Activated naive CD8-positive, alpha-beta T cell (primary cell): ENCODE results near the gene TXNRD2.

ENCODE experiments used
- H3K27ac Mint-ChIP-seq: one replicate; pipeline ENCODE4 v1.8.0; 2021; ENCODE audit warnings: mixed read lengths
- H3K27me3 Mint-ChIP-seq: one replicate; pipeline ENCODE4 v1.8.0; 2021; ENCODE audit warnings: mixed read lengths
- H3K36me3 Mint-ChIP-seq: one replicate; pipeline ENCODE4 v1.8.0; 2021; ENCODE audit warnings: mixed read lengths
- H3K4me1 Mint-ChIP-seq: one replicate; pipeline ENCODE4 v1.8.0; 2021; ENCODE audit warnings: low read depth, mixed read lengths
- H3K4me3 Mint-ChIP-seq: one replicate; pipeline ENCODE4 v1.8.0; 2021; ENCODE audit warnings: mild to moderate bottlenecking, mixed read lengths
- H3K9me3 Mint-ChIP-seq: one replicate; pipeline ENCODE4 v1.8.0; 2021; ENCODE audit warnings: low read depth, mixed read lengths

Gene TXNRD2

DNA sequence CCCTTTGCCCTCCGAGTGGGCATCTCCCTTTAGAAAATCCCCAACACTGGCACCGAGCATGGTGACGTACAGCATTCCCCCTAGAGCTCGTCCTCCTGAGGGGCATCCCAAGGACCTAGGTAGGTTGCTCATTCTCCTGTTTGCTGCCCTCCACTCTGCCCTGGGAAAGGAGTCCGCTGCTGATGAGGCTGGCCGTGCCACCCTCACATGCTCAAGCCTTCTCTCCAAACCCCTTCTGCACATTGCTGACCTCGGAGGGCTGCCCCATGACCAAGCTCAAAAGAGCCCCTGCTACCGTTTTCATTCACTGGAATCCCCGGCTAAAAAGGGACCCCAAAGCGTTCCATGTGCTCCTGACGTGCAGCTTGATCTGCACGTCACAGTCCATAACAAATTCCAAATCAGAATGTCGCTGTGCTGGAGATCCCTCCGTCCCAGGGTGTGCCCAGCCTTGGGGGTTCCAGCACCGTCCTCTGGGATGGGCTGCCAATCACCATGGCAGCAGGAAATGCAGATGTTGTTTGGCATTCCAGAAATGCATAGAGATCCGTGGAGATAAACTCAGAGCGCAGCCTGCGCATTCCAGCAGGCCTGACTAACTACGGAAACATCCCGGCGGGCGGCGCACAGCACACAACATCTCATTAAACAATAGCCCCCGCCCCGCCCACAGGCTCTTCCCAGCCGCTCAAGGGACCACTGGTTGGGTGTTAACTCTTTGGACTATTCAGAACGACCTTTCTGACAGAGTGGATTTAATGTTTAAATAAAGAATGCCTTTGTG is 60.6 kb downstream of the TXNRD2 start:
- H3K27ac Mint-ChIP-seq: no peak overlapping the region

DNA sequence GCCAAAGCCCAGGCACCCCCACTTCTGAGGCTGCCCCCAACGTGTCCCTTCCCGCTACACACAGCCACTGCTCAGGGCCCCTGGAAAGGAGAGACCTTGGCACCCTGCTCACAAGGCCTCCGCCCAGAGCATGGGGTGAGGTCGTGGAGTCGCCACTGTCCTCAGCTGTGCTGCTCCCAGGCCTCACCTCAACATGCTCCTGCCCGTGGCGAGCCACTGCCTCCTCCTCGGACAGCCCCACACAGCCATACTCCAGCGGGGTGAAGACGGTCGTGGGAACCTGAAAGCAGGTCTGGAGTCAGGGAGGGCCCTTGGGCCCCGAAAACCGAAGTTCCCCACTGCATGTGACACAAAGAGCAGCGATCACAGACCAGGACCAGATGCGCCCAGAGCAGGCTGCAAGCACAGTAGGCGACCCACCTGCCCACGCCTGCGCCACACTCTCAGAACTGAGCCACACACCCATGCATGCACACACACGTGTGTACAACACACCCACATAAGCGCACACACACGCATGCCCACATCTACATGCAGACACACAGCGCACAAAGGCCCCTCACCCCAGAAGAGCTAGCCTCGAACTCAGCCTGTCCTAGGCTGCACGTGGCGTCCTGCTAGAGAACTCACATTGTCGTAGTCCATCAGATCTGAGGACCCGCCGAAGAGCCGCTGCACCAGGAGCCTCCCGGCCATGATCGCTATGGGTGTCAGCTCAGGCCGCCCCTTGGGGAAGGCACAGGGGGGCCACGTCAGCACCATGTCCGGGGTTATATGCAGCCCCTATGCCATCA is 61.4 kb downstream of the TXNRD2 start:
- Mint-ChIP-seq H3K27me3 (no peaks in the 10 kb centered on the region), H3K36me3 (no peaks in the 10 kb centered on the region), H3K9me3 (no peaks in the 10 kb centered on the region), H3K27ac (no peak overlapping the region), H3K4me1 (peaks cover 5% of the 10 kb centered on the region), H3K4me3 (no peak overlapping the region)

More for the DNA sequence above, 60.6 kb downstream of the TXNRD2 start:
- Mint-ChIP-seq H3K4me3 (no peak overlapping the region), H3K4me1 (peaks cover 10% of the 10 kb centered on the region), H3K27me3 (no peaks in the 10 kb centered on the region), H3K36me3 (no peaks in the 10 kb centered on the region), H3K9me3 (no peaks in the 10 kb centered on the region)

DNA sequence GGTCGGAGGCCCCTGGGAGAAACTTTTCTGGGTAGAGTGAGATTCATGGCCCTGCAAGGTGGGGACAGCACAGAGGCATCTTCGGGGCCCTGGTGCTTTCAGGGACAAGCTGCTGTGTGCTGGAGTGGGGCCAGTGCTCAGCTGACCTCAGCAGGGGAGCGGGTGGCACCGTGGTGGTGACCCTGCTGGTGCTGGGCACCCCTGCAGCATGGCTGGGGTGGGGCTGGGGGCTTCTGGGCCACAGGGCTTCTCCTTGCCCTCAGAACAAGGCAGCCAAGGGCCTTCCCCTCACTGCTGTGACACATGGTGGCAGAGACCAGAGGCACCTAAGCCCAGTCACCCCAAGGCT is 62.0 kb downstream of the TXNRD2 start:
- Mint-ChIP-seq H3K9me3 (no peaks in the 10 kb centered on the region), H3K27ac (no peak overlapping the region), H3K4me3 (no peak overlapping the region), H3K27me3 (no peaks in the 10 kb centered on the region), H3K36me3 (no peaks in the 10 kb centered on the region), H3K4me1 (peaks cover 7% of the 10 kb centered on the region)

DNA sequence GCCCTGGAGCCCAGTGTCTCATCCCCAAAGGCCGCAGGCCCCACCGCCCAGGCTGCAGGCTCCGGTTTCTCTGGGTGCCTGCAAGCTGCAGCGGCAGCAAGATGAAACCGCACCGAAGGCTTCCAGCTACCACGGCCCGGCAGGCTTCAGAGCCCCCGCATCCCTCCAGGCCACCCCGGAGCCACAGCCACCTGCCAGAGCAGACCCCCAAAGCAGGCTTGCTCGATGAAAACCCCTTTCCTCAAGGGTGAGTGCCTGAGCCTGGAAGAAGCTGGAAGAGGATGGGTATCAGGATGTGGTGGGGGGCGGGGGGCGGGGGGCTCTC is 62.4 kb downstream of the TXNRD2 start:
- Mint-ChIP-seq H3K27me3 (no peaks in the 10 kb centered on the region), H3K27ac (no peak overlapping the region), H3K9me3 (no peaks in the 10 kb centered on the region), H3K4me1 (peaks cover 9% of the 10 kb centered on the region), H3K36me3 (no peaks in the 10 kb centered on the region), H3K4me3 (no peak overlapping the region)

GRCh38 chr22:19878461-19879245 is 63.0 kb downstream of the TXNRD2 start:
- no peaks in the 10 kb centered on the region for H3K27me3 Mint-ChIP-seq

DNA sequence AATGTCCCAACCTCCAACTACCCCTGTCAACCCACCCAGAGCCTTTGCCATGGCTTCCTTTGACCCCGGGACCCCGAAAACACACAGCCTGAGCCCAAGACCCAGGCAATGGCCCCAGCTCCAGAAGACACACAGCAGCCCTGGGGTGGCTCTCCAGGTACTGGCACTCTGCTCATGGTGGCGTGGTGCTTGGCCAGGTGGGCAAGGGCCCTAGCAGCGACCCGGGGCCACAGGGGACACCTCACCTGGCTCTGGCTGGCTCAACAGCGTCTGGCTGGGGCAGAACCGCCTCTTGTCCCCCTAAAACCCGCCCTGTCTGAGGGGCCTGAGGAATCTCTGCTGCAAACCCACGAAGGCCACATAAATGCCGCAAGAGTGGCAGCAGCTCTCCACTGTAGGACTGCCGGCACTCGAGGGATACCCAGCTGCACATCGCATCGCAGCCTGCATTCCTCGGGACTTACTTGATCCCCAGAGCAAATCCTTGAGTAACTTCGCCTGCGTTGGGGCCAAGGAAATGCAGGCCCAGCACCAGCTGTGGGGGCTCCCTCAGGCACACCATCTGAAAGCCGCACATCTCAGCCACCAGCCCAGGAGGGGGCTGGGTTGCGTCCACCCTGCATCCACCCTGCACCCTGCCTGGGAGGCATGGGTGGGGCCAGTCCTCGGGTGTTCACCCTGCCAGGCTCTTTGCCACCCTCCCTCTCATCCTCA is 63.8 kb downstream of the TXNRD2 start:
- peaks cover 12% of the 10 kb centered on the region for H3K4me1 Mint-ChIP-seq
- H3K9me3 Mint-ChIP-seq: no peaks in the 10 kb centered on the region
- H3K27ac Mint-ChIP-seq: no peak overlapping the region
- no peaks in the 10 kb centered on the region for H3K27me3 Mint-ChIP-seq
- no peak overlapping the region for H3K4me3 Mint-ChIP-seq
- no peaks in the 10 kb centered on the region for H3K36me3 Mint-ChIP-seq

More at GRCh38 chr22:19878461-19879245, 63.0 kb downstream of the TXNRD2 start:
- no peaks in the 10 kb centered on the region for H3K36me3 Mint-ChIP-seq
- H3K4me1 Mint-ChIP-seq: peaks cover 12% of the 10 kb centered on the region
- no peaks in the 10 kb centered on the region for H3K9me3 Mint-ChIP-seq
- H3K27ac Mint-ChIP-seq: no peak overlapping the region
- H3K4me3 Mint-ChIP-seq: no peak overlapping the region

- no peaks in the 10 kb centered on the region for H3K27me3 Mint-ChIP-seq
- no peak overlapping the region for H3K4me3 Mint-ChIP-seq
- H3K4me1 Mint-ChIP-seq: peaks cover 12% of the 10 kb centered on the region
- H3K9me3 Mint-ChIP-seq: no peaks in the 10 kb centered on the region
- H3K36me3 Mint-ChIP-seq: no peaks in the 10 kb centered on the region
- H3K27ac Mint-ChIP-seq: no peak overlapping the region
Observed at GRCh38 chr22:19876941-19877625, 64.5 kb downstream of the TXNRD2 start.

DNA sequence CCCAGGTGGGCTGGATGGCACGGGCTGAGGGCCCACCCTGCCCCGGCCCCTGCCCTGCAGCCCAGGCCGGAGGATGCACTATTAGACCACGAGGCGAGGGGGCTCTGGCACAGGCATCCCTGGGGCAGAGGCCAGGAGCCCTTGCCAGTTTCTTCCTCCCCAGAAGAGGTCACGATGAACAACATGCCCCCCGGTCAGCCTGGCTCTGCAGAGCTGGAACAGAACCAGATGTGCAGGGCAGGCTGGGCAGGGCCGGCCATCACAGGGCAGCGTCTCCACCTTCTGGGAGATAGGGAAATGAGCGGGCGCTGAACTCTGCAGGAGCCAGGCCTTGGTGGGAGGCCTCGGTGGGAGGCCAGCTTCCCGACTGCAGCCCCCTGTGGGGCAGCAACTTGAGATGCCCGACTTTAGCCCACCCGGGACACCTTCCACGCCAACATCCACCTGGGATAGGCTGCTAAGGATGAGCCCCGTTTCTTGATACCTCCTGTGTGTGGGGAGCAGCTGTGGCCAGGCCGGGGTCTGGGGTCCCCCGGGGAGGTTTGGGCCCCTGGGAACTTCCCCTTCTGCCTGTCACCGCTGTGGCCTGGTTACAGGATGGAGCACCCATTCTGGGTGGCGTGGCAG is 65.2 kb downstream of the TXNRD2 start:
- no peaks in the 10 kb centered on the region for H3K9me3 Mint-ChIP-seq
- no peaks in the 10 kb centered on the region for H3K36me3 Mint-ChIP-seq
- peaks cover 12% of the 10 kb centered on the region for H3K4me1 Mint-ChIP-seq
- no peaks in the 10 kb centered on the region for H3K27me3 Mint-ChIP-seq
- no peak overlapping the region for H3K4me3 Mint-ChIP-seq
- no peak overlapping the region for H3K27ac Mint-ChIP-seq

DNA sequence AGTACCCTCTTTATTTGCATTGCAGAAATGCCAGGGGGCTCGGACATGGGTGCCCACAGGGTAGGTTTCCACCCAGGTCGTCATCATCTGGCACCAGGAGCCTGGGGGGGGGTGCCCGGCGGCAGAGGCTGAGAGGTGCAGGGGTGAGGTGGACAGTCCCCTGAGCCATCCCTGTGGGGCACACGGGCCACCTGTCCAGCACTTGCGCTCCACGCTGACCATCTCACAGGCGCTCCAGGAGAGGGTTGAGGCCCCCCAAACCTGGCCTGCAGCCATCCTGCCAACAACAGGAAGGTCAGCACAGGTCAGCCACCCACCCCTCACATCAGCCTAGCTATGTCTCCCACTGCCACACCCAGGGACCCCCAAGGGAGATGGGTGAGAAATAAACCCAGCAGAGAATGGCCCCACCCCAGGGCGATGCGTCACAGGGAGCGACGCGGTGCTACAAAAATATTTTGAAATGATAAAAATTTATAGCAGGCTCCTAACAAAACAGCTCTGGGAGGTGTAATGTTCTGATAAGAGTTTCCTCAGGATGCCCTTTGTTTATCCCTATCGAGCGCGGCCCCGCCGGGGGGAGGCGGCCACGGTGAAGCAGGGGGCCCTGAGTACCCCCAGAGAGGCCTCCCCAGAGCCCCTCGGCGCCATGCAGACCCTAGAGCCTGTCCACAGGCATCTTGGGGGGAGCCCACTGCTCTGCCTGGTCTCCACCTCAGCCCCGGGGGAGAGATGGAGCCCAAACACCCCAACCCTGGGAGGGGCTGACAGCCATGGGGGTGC is 65.9 kb downstream of the TXNRD2 start:
- no peaks in the 10 kb centered on the region for H3K27me3 Mint-ChIP-seq
- H3K4me1 Mint-ChIP-seq: peaks cover 12% of the 10 kb centered on the region
- no peak overlapping the region for H3K27ac Mint-ChIP-seq
- no peaks in the 10 kb centered on the region for H3K36me3 Mint-ChIP-seq
- no peak overlapping the region for H3K4me3 Mint-ChIP-seq
- no peaks in the 10 kb centered on the region for H3K9me3 Mint-ChIP-seq

GRCh38 chr22:19875061-19875530 is 66.5 kb downstream of the TXNRD2 start:
- no peaks in the 10 kb centered on the region for H3K27me3 Mint-ChIP-seq
- peaks cover 12% of the 10 kb centered on the region for H3K4me1 Mint-ChIP-seq
- no peaks in the 10 kb centered on the region for H3K9me3 Mint-ChIP-seq
- H3K4me3 Mint-ChIP-seq: no peak overlapping the region
- H3K36me3 Mint-ChIP-seq: no peaks in the 10 kb centered on the region
- no peak overlapping the region for H3K27ac Mint-ChIP-seq

DNA sequence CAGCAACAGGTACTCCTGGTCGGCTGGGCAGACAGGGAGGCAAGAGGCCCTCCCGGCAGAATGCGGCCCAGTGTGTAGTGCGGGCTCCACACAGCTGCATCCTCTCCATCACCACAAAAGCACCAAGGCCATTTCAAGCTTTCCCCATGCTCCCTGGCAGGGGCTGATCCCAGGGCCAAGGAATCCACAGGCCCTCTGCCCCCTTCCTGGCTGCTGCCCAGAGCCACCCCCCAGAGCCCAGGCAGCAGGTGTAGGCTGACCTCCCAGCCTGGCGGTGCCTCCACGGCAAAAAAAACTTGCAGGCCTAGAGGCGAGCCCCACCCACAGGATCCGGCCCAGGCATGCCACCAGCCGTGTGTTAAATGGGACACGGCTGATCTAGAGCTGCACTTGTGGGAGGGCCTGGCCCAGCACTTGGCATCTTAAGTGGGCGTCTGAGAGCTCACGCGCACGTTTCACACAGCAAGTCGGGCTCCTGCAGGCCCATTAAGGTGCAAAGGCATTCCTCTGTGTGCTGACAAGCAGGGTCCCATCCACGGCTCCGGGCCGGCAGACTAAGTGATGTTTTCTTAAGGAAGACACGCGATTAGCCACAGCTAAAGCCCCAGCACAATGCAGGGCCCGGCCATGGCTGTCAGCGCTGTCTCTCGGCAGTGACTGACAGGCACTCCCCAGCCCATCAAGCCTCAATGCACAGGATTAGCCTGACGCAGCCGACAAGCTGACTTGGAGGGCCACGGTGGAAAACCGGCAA is 67.1 kb downstream of the TXNRD2 start:
- Mint-ChIP-seq H3K4me1 (peaks cover 12% of the 10 kb centered on the region), H3K27ac (no peak overlapping the region), H3K9me3 (no peaks in the 10 kb centered on the region), H3K4me3 (no peak overlapping the region), H3K36me3 (no peaks in the 10 kb centered on the region), H3K27me3 (no peaks in the 10 kb centered on the region)

GRCh38 chr22:19873960-19874306 is 67.7 kb downstream of the TXNRD2 start:
- Mint-ChIP-seq H3K4me3 (no peak overlapping the region), H3K27ac (no peak overlapping the region), H3K4me1 (peaks cover 12% of the 10 kb centered on the region), H3K9me3 (no peaks in the 10 kb centered on the region), H3K36me3 (no peaks in the 10 kb centered on the region), H3K27me3 (no peaks in the 10 kb centered on the region)
